ENCODE results near the gene CYP4Z1. TPM values are rescaled to one million over a fixed set of nuclear protein-coding genes. Genes with fewer than 3 reads are reported as not detected.

Gene CYP4Z1
- total and polyA plus RNA-seq, 9 of the 15 experiments (the other 6 are each of a cell fraction or from before 2014, with no cell fraction given), result not detected

DNA sequence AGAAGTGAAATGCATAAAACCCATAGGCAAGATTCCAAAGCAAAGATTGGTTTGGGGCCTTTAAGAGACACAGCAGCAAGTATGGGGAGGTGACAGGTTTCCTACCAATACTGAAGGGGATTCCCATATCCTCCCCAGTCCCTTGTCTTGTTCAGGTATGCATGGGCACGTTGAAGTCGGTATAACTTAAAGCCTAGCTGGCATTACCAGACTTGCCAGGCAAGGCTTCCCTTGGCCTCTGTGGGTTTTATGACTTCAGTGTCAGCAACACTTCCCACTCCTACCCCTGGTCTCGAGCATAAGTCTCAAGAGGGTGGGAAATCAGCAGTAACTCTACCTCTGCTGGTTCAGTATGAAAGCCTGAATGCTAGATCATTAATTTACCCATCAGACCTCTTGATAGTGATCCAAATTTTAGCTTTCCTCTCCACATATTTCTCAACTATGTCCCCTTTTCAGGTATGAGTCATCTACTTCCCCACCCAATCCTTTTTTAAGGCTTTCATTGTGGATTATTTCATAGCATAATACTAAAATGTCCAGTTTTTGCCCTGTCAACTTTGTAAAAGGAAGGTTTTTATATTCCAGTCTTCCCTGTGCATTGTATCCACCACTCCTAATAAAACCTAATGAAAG lies 36.7 kb upstream of the CYP4Z1 start (continued):
- no peak for TF ChIP-seq ZNF263 (CRISPR knock-in tag; IDR thresholded peaks at IDR 0.05; ENCODE audit: borderline replicate concordance)
- TF ChIP-seq FOXP1 (CRISPR knock-in tag; IDR thresholded peaks at IDR 0.05), result no peak
- no peak for TF ChIP-seq CHD4 (IDR thresholded peaks at IDR 0.05; ENCODE audit: insufficient read depth, insufficient replicate concordance, low read depth, low read length, poor library complexity, severe bottlenecking)
- TF ChIP-seq, protein P1, sequence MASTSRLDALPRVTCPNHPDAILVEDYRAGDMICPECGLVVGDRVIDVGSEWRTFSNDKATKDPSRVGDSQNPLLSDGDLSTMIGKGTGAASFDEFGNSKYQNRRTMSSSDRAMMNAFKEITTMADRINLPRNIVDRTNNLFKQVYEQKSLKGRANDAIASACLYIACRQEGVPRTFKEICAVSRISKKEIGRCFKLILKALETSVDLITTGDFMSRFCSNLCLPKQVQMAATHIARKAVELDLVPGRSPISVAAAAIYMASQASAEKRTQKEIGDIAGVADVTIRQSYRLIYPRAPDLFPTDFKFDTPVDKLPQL (IDR thresholded peaks at IDR 0.05; ENCODE audit: extremely low read depth, insufficient read length), result no peak

DNA sequence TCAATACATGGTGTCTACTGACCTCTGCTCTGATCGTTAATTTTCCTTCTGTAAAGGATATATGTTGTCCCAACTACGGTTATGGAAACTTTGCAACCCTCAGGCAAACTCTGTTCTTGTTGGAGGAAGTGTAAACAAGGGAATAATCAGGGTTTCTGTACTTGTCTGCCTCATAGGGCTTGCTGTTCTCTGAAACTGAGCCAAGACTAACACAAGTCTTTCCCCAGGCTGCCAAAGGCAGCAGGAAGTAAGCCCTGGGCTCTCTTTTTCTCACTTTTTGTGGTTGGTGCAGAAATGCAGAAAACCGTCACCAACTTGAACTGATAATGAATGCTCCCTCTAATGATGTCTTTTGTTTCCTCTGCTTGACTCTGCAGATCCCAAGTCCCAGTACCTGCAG lies 36.0 kb upstream of the CYP4Z1 start:
- 2% methylated on average over 3 of the region's 3 CpGs for WGBS (ENCODE audit: insufficient coverage, low coverage, missing lambda C conversion rate)
- FAIRE-seq (no peak), DNase-seq (ENCODE audit: extremely low read depth in 1 of 4, low spot score in 3 of 4) (no peak), ATAC-seq (no peak)
- Histone ChIP-seq H3K4me3 (no peak overlapping the region), H3K4me2 (ENCODE audit: insufficient read depth, low read length) (no peak overlapping the region), H2AFZ (ENCODE audit: low read depth, low read length) (no peak overlapping the region), H3K9me1 (ENCODE audit: control insufficient read depth, insufficient read depth, low read length) (no peaks in the 10 kb centered on the region), H3K9me3 (replicated peaks; ENCODE audit: control insufficient read depth, insufficient read depth, low read depth, low read length) (no peaks in the 10 kb centered on the region), H3K27me3 (ENCODE audit: control insufficient read depth in 2 of 2, insufficient read depth in 2 of 2, low read length in 2 of 2) (peaks cover 0 to 9% of the 10 kb centered on the region in 2 experiments; a peak in 2 of 5 replicates), H3K9ac (ENCODE audit: insufficient read depth in 1 of 2, low read depth in 2 of 2, low read length in 2 of 2) (no peak overlapping the region), H3K36me3 (ENCODE audit: control insufficient read depth, insufficient read depth, low read length) (no peaks in the 10 kb centered on the region), H4K20me1 (replicated peaks; ENCODE audit: control insufficient read depth, insufficient read depth, low read length) (no peaks in the 10 kb centered on the region), H3K27ac (ENCODE audit: extremely low read depth, low read depth, low read length) (no peak overlapping the region), H3K79me2 (ENCODE audit: control insufficient read depth, insufficient read depth, low read length) (no peaks in the 10 kb centered on the region), H3K4me1 (replicated peaks in 1 of 2; ENCODE audit: control insufficient read depth in 2 of 2, insufficient read depth in 2 of 2, low read length in 2 of 2) (no peaks in the 10 kb centered on the region)
- POLR2A ChIA-PET, result no interaction called here
- no TSS peak for BruUV-seq (replicated peaks)
- no peak for TF ChIP-seq SNRNP70 (optimal IDR thresholded peaks at IDR 0.05; ENCODE audit: low read depth, low read length)
- no peak for TF ChIP-seq SMAD4 (CRISPR knock-in tag; conservative IDR thresholded peaks at IDR 0.05)
- TF ChIP-seq, protein P2, sequence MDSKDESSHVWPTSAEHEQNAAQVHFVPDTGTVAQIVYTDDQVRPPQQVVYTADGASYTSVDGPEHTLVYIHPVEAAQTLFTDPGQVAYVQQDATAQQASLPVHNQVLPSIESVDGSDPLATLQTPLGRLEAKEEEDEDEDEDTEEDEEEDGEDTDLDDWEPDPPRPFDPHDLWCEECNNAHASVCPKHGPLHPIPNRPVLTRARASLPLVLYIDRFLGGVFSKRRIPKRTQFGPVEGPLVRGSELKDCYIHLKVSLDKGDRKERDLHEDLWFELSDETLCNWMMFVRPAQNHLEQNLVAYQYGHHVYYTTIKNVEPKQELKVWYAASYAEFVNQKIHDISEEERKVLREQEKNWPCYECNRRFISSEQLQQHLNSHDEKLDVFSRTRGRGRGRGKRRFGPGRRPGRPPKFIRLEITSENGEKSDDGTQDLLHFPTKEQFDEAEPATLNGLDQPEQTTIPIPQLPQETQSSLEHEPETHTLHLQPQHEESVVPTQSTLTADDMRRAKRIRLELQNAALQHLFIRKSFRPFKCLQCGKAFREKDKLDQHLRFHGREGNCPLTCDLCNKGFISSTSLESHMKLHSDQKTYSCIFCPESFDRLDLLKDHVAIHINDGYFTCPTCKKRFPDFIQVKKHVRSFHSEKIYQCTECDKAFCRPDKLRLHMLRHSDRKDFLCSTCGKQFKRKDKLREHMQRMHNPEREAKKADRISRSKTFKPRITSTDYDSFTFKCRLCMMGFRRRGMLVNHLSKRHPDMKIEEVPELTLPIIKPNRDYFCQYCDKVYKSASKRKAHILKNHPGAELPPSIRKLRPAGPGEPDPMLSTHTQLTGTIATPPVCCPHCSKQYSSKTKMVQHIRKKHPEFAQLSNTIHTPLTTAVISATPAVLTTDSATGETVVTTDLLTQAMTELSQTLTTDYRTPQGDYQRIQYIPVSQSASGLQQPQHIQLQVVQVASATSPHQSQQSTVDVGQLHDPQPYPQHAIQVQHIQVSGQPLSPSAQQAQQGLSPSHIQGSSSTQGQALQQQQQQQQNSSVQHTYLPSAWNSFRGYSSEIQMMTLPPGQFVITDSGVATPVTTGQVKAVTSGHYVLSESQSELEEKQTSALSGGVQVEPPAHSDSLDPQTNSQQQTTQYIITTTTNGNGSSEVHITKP (IDR thresholded peaks at IDR 0.05; ENCODE audit: partially characterized antibody), result no peak
- TF ChIP-seq WHSC1 (IDR thresholded peaks at IDR 0.05; ENCODE audit: low read length), result no peak
- no peak for TF ChIP-seq DNMT1 (IDR thresholded peaks at IDR 0.05)
- TF ChIP-seq ZNF134 (CRISPR knock-in tag; conservative IDR thresholded peaks at IDR 0.05), result no peak
- CTCF ChIA-PET (ENCODE audit: low intra/inter-chr PET ratio), result no interaction called here
- intact Hi-C loops (cut with micrococcal nuclease) (no loop called here), in situ Hi-C loops (cut with MboI) (no loop called here)
